Thyroid gland (tissue), 4 donors: ENCODE measurements around the gene ADCK1.

Source experiments
- CTCF ChIP-seq, 6 experiments: fragments of 200-600 bp in 3 of 6; fragments of 450-650 bp in 3 of 6; sonication (generic) in 3 of 6; IDR thresholded peaks; one replicate each; pipeline ENCODE4 v1.5.1; 2016 to 2019; ENCODE audit warnings: antibody characterized with exemption in 6 of 6, mild to moderate bottlenecking in 2 of 6, inconsistent platforms in 1 of 6, moderate library complexity in 1 of 6
- POLR2A ChIP-seq, 2 donors: fragments of 450-650 bp; IDR thresholded peaks; one replicate each; pipeline ENCODE4 v1.6.1; 2017; ENCODE audit warnings: antibody characterized with exemption in 2 of 2, mild to moderate bottlenecking in 2 of 2, moderate library complexity in 1 of 2

GRCh38 chr14:77880056-77880455, 80.1 kb downstream of the ADCK1 start:
- TF ChIP-seq CTCF (IDR thresholded peaks at IDR 0.05) (no peak), POLR2A (IDR thresholded peaks at IDR 0.05) (no peak)
